ENCODE results near the gene PSIP1.
A peak's percentile ranks its signal among the peaks of the same experiment; 100 is the strongest.
"Not testable (repeated sequence)": the region's sequence is repeated elsewhere in the genome, so short reads cannot be mapped to it uniquely, and the experiment has no call there.

Gene PSIP1

DNA sequence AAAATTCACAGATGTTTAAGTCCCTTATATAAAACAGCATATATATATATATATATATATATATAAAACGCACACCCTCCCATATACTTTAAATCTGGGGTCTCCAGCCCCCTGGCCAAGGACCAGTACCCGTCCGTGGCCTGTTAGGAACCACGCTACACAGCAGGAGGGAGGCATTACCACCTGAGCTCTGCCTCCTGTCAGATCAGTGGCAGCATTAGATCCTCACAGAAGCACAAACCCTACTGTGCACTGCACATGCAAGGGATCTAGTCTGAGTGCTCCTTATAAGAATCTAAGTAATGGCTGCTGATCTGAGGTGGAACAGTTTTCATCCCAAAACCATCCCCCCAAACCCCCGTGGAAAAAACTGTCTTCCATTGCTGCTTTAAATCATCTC, 9.0 kb downstream of the PSIP1 start:
- no peak for DNase-seq (ENCODE audit: low spot score)

- no peak for DNase-seq (ENCODE audit: low spot score)
Observed at GRCh38 chr9:15501179-15501578, 9.6 kb downstream of the PSIP1 start.

- no peak for DNase-seq (ENCODE audit: low spot score)
Observed at GRCh38 chr9:15499139-15499538, 11.6 kb downstream of the PSIP1 start.

GRCh38 chr9:15498246-15498995, 12.3 kb downstream of the PSIP1 start:
- DNase-seq (ENCODE audit: low spot score) = no peak

DNA sequence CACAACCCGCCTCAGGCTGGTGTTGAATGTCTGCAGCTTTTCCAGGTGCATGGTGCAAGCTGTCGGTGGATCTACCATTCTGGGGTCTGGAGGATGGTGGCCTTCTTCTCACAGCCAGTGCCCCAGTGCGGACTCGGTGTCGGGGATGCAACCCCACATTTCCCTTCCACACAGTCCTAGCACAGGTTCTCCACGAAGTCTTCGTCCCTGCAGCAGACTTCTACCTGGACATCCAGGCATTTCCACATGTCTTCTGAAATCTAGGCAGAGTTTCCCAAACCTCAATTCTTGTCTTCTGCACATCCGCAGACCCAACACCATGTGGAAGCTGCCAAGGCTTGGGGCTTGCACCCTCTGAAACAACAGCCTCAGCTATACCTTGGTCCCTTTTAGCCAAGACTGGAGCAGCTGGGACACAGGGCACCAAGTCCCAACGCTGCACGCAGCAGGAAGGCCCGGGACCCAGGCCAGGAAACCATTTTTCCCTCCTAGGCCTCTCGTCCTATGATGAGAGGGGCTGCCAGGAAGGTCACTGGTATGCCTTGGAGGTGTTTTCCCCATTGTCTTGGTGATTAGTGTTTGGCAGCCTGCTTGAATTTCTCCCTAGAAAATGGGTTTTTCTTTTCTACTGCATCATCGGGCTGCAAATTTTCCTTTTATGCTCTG, 18.2 kb downstream of the PSIP1 start:
- DNase-seq (ENCODE audit: low spot score) = no peak

- DNase-seq (ENCODE audit: low spot score) = no peak
Observed at GRCh38 chr9:15491950-15492349, 18.8 kb downstream of the PSIP1 start.

- DNase-seq (ENCODE audit: low spot score) = peak; percentile 19
Observed at GRCh38 chr9:15485836-15486666, 24.7 kb downstream of the PSIP1 start.

- no peak for DNase-seq (ENCODE audit: low spot score)
Observed at GRCh38 chr9:15484802-15485201, 26.0 kb downstream of the PSIP1 start.

DNA sequence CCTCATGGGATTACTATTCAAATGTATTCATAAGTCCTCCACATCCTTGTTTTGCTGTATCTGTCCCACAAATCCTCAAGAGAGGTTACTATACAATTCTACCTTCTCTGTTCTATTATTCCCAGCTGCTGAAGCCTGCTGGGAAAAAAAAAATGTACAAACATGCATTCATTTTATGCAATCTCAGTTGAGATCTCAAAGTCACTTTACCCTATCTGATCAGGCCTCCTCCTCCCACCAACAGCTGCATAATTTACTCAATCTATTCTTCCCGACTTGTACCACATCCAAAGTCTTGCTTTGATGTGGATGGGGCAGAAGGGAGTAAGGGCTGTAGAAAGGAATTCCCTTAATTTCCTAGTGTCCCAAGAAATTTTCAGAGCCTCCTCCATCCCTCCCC, 28.6 kb downstream of the PSIP1 start:
- no peak for DNase-seq (ENCODE audit: low spot score)

DNA sequence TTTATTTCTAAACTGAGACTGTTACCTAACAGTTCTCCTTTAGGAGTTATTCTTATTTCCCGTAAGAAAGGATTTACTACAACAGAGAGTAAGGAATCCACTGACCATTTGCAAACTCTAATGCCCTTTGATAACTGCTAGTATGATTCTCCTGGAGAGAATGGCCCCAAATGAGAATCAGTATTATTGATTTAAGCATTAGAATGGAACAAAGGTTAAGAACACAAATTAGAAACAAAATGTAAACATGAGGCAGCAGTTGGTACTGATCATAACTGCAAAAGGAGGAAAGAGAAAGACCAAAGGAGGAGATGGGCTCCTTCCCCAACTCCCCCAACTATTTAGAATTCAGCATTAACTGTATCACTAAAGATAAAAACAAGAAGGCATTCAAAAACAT, 30.7 kb downstream of the PSIP1 start:
- DNase-seq (ENCODE audit: low spot score) = no peak

GRCh38 chr9:15475923-15476536, 34.7 kb downstream of the PSIP1 start:
- DNase-seq (ENCODE audit: low spot score) = no peak

DNA sequence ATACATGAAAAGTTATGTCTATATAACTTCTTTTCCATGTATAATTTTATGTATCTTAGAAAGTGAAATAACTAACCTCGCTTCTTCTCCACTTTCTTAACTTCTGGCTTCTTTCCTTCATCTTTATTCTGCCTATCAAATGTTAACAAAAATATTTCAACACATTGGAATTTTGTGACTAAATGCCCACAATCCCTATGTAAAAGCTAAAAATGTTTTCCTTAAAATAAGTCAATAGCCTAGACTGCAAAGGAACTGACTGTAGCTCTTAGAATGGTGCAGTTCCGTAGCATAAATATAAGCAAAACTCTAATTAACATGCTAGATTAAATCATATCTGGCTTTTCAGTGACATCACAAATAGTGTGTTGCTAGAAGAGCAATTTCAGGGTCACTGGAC, 40.9 kb downstream of the PSIP1 start:
- no peak for DNase-seq (ENCODE audit: low spot score)

GRCh38 chr9:15469406-15469805, 41.4 kb downstream of the PSIP1 start:
- no peak for DNase-seq (ENCODE audit: low spot score)

DNA sequence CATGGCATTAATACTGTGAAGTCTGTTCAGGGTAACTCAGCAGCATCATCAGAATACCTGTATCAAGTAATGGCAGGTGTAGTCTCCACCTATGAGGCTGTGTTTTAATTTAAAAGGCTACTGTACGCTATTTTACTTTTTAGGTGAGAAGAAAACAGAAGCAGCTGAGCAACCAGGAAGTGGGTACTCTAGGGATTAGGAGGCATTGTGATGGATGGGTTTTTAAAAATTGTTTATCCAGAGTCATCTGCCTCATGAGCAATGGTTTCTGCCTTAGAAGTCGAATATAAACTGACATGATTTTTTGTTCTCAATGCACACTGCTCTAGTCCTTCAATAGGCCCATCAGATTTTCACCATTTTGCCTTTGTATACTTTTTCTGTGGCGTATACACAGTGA, 42.6 kb downstream of the PSIP1 start:
- no peak for DNase-seq (ENCODE audit: low spot score)

DNA sequence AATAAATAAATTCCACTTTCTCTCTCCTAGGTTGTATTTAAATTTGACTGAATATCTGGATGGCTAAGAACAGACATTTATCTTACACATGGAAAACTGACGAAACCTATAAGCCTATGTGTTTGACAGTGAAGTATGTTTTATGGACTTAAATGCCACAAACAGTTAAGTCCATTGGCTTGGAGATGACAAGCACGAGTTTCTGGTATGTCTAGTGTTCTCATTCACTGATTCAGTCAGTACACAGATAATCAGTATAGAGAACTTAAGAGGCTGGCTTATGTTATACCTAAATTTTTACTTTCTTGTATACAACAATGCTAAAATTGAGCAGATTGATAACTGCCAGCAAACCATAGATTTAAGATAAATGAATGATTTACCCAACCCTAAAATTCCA, 49.2 kb downstream of the PSIP1 start:
- DNase-seq (ENCODE audit: low spot score) = no peak

GRCh38 chr9:15461056-15461455, 49.7 kb downstream of the PSIP1 start:
- DNase-seq (ENCODE audit: low spot score) = no peak

DNA sequence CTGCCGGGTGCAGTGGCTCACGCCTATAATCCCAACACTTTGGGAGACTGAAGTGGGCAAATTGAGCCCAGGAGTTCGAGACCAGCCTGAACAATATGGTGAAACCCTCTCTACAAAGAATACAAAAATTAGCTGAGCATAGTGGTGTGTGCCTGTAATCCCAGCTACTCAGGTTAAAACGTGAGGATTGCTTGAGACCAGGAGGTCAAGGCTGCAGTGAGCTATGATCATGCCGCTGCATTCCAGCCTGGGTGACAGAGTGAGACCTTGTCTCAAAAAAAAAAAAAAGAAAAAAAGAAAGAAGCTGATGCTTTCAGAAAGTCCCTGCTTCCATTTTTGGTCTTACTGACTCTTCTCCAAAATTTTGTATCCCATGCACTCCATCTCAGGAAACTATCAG, 56.8 kb downstream of the PSIP1 start:
- no peak for DNase-seq (ENCODE audit: low spot score)

- DNase-seq (ENCODE audit: low spot score) = no peak
Observed at GRCh38 chr9:15444141-15444540, 66.6 kb downstream of the PSIP1 start.

DNA sequence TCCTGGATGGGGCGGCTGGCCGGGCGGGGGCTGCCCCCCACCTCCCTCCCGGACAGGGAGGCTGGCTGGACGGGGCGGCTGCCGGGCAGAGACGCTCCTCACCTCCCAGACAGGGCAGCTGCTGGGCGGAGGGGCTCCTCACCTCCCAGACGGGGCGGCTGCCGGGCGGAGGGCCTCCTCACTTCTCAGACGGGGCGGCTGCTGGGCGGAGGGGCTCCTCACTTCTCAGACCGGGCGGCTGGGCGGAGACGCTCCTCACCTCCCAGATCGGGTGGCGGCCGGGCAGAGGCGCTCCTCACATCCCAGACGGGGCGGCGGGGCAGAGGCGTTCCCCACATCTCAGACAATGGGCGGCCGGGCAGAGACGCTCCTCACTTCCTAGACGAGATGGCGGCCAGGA, 68.5 kb downstream of the PSIP1 start:
- not testable (repeated sequence) for DNase-seq (ENCODE audit: low spot score)

GRCh38 chr9:15441841-15442240, 68.9 kb downstream of the PSIP1 start:
- not testable (repeated sequence) for DNase-seq (ENCODE audit: low spot score)

- DNase-seq (ENCODE audit: low spot score) = no peak
Observed at GRCh38 chr9:15438891-15439290, 71.9 kb downstream of the PSIP1 start.

GRCh38 chr9:15433661-15434060, 77.1 kb downstream of the PSIP1 start:
- no peak for DNase-seq (ENCODE audit: low spot score)

DNA sequence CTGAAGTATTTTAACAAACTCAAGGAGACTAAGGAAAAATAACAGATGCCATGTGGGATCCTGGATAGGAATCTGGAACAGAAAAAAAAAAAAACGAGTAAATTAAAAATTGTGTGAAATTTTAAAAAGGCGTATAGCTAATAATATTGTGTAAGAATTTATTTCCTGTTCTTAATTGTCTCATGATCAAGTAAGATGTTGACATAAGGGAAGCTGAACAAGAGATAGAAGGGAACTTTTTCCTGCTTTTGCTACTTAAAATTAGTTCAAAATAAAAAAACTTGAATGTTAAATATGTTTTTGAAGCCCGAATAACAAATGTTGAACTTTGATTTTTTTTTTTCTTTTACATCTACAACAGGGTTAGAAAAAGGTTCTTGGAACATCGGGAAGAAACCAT, 77.6 kb downstream of the PSIP1 start:
- no peak for DNase-seq (ENCODE audit: low spot score)

Measured in hematopoietic multipotent progenitor cell treated with erythropoietin and hydrocortisone succinate and interleukin-3 and kit ligand, for 17 days (in vitro differentiated cells).